GM18909 (cell line): Measurements from ENCODE around the gene IGFN1.

Experiments
- ATAC-seq: cut with Tn5 transposase; IDR thresholded peaks from one replicate; pipeline ENCODE4 v1.9.1; 2021; ENCODE audit warnings: mild to moderate bottlenecking; ENCODE audit not compliant: unreplicated experiment, poor library complexity

IGFN1 gene

GRCh38 chr1:201183209-201183608 is 7.4 kb upstream of the IGFN1 start:
- ATAC-seq, result no peak

GRCh38 chr1:201183753-201184152 is 6.9 kb upstream of the IGFN1 start:
- ATAC-seq, result no peak

- ATAC-seq, result no peak
Observed at GRCh38 chr1:201184307-201185122, 6.1 kb upstream of the IGFN1 start.

GRCh38 chr1:201185123-201185453 is 5.5 kb upstream of the IGFN1 start:
- no peak for ATAC-seq

GRCh38 chr1:201185527-201186128 is 5.0 kb upstream of the IGFN1 start:
- no peak for ATAC-seq

- ATAC-seq, result no peak
Observed at GRCh38 chr1:201186192-201186591, 4.4 kb upstream of the IGFN1 start.

- ATAC-seq, result no peak
Observed at GRCh38 chr1:201189085-201189484, 1.5 kb upstream of the IGFN1 start.

GRCh38 chr1:201190005-201190404 is 619 bp upstream of the IGFN1 start:
- ATAC-seq, result no peak

GRCh38 chr1:201191653-201192260 is 1.1 kb downstream of the IGFN1 start:
- no peak for ATAC-seq

- ATAC-seq, result no peak
Observed at GRCh38 chr1:201192261-201192788, 1.7 kb downstream of the IGFN1 start.

GRCh38 chr1:201194046-201194445 is 3.4 kb downstream of the IGFN1 start:
- no peak for ATAC-seq

GRCh38 chr1:201198598-201198997 is 8.0 kb downstream of the IGFN1 start:
- no peak for ATAC-seq

GRCh38 chr1:201205036-201205435 is 14.4 kb downstream of the IGFN1 start:
- no peak for ATAC-seq

- no peak for ATAC-seq
Observed at GRCh38 chr1:201206176-201206575, 15.6 kb downstream of the IGFN1 start.

GRCh38 chr1:201207046-201207445 is 16.4 kb downstream of the IGFN1 start:
- no peak for ATAC-seq

- no peak for ATAC-seq
Observed at GRCh38 chr1:201208236-201208635, 17.6 kb downstream of the IGFN1 start.

GRCh38 chr1:201212056-201212455 is 21.4 kb downstream of the IGFN1 start:
- ATAC-seq, result no peak

GRCh38 chr1:201212461-201213055 is 21.9 kb downstream of the IGFN1 start:
- ATAC-seq, result no peak

GRCh38 chr1:201213106-201213770 is 22.6 kb downstream of the IGFN1 start:
- no peak for ATAC-seq

GRCh38 chr1:201213926-201214325 is 23.3 kb downstream of the IGFN1 start:
- no peak for ATAC-seq

GRCh38 chr1:201214461-201214860 is 23.8 kb downstream of the IGFN1 start:
- ATAC-seq, result no peak
